Neuron (in vitro differentiated cells): ENCODE results near the gene ACOXL.

Experiments used
- H2AFZ ChIP-seq: one replicate; pipeline ENCODE4 v1.6.1; 2013; ENCODE audit warnings: low read depth, mild to moderate bottlenecking, inconsistent platforms, low read length, moderate library complexity
- H3K27me3 ChIP-seq: one replicate; pipeline ENCODE4 v1.6.1; 2013; ENCODE audit warnings: low read length; ENCODE audit not compliant: insufficient read depth
- H3K36me3 ChIP-seq: one replicate; pipeline ENCODE4 v1.6.1; 2013; ENCODE audit warnings: low read length; ENCODE audit not compliant: insufficient read depth
- H3K4me1 ChIP-seq: one replicate; pipeline ENCODE4 v1.6.1; 2013; ENCODE audit warnings: low read length; ENCODE audit not compliant: insufficient read depth
- H3K4me3 ChIP-seq: 2 replicates; pipeline ENCODE4 v1.5.1; 2013; ENCODE audit warnings: mild to moderate bottlenecking, low read length, moderate library complexity
- H3K9me3 ChIP-seq: one replicate; pipeline ENCODE4 v1.6.1; 2013; ENCODE audit warnings: low read length

ACOXL gene

GRCh38 chr2:111135910-111136297 lies 403.5 kb downstream of the ACOXL start:
- no peak overlapping the region for H3K4me3 ChIP-seq

GRCh38 chr2:111138839-111139238 lies 406.5 kb downstream of the ACOXL start:
- Histone ChIP-seq H3K9me3 (peaks cover 6% of the 10 kb centered on the region), H3K4me1 (no peaks in the 10 kb centered on the region), H3K27me3 (no peaks in the 10 kb centered on the region), H3K4me3 (no peak overlapping the region), H3K36me3 (peaks cover 70% of the 10 kb centered on the region), H2AFZ (no peak overlapping the region)

More at GRCh38 chr2:111135910-111136297, 403.5 kb downstream of the ACOXL start:
- Histone ChIP-seq H3K9me3 (peaks cover 9% of the 10 kb centered on the region), H2AFZ (no peak overlapping the region), H3K36me3 (peaks cover 70% of the 10 kb centered on the region), H3K4me1 (no peaks in the 10 kb centered on the region), H3K27me3 (no peaks in the 10 kb centered on the region)

GRCh38 chr2:111139637-111140317 lies 407.4 kb downstream of the ACOXL start:
- no peak overlapping the region for H3K4me3 ChIP-seq
- H3K27me3 ChIP-seq: no peaks in the 10 kb centered on the region
- H3K9me3 ChIP-seq: peaks cover 6% of the 10 kb centered on the region
- H3K36me3 ChIP-seq: peaks cover 65% of the 10 kb centered on the region
- H2AFZ ChIP-seq: no peak overlapping the region
- H3K4me1 ChIP-seq: no peaks in the 10 kb centered on the region

DNA sequence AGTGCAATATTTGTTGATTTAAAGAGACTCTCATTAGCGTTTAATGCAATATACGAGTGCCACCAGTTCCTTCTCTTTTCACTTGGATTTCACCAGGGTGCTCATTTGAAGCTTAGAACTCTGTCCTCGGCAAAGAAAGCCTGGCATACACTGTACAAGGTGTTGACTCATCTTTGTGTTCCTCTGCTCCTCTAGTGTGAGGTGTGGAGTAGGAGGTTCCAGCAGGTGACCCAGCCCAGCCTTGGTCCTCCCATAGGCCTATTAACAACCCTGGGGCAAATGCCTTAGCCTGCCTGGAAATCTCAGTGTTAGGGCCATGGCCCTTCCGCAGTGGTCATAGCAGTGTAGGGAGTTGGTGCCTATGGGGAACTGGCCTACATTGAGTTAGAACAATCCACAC lies 408.4 kb downstream of the ACOXL start:
- H3K4me3 ChIP-seq: no peak overlapping the region
- H3K4me1 ChIP-seq: no peaks in the 10 kb centered on the region
- H3K27me3 ChIP-seq: no peaks in the 10 kb centered on the region
- peaks cover 4% of the 10 kb centered on the region for H3K9me3 ChIP-seq
- peaks cover 62% of the 10 kb centered on the region for H3K36me3 ChIP-seq
- no peak overlapping the region for H2AFZ ChIP-seq

DNA sequence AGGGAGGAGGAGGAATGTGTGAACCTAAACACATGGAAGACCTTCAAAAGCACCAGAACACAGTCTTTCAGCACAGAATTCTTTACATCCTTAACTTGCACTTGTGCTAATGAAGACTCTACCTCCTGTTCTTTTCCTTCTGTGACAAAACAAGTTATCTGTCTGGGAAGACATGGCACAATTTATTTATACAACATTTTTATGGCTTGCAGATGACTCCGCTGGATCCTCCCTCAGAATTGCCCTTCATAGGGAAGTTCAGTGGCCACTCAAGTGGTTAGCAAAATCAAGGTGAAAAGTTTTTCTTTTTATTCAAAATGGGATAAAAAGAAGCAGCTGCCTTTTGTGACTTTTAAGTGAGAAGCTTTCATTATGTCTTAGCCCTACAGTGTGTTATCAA lies 409.7 kb downstream of the ACOXL start:
- Histone ChIP-seq H3K9me3 (peaks cover 3% of the 10 kb centered on the region), H3K36me3 (peaks cover 50% of the 10 kb centered on the region), H2AFZ (no peak overlapping the region), H3K4me1 (no peaks in the 10 kb centered on the region), H3K27me3 (no peaks in the 10 kb centered on the region), H3K4me3 (no peak overlapping the region)

- H3K9me3 ChIP-seq: peaks cover 3% of the 10 kb centered on the region
- no peaks in the 10 kb centered on the region for H3K27me3 ChIP-seq
- H3K36me3 ChIP-seq: peaks cover 46% of the 10 kb centered on the region
- H2AFZ ChIP-seq: no peak overlapping the region
- no peak overlapping the region for H3K4me3 ChIP-seq
- H3K4me1 ChIP-seq: no peaks in the 10 kb centered on the region
Measured at GRCh38 chr2:111143107-111143842, 410.9 kb downstream of the ACOXL start.

DNA sequence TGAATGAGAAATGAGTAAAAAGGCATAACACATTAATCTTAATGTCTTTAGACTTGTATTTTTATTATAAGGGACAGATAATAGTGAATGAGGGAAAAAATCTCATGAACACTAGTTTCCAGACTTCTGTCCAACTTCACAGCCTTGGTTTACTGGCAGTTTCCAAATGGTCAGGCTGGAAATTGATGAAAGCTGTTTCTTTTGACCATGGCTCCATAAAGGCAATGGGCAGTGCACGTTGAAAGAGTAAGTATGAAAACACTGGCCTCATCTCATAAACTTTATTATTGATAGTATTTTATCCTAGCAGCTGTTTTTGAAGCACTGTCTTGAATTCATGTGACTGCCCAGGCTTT lies 411.4 kb downstream of the ACOXL start:
- no peaks in the 10 kb centered on the region for H3K27me3 ChIP-seq
- peaks cover 41% of the 10 kb centered on the region for H3K36me3 ChIP-seq
- H2AFZ ChIP-seq: no peak overlapping the region
- peaks cover 3% of the 10 kb centered on the region for H3K9me3 ChIP-seq
- peaks cover under 1% of the 10 kb centered on the region for H3K4me1 ChIP-seq
- H3K4me3 ChIP-seq: no peak overlapping the region

DNA sequence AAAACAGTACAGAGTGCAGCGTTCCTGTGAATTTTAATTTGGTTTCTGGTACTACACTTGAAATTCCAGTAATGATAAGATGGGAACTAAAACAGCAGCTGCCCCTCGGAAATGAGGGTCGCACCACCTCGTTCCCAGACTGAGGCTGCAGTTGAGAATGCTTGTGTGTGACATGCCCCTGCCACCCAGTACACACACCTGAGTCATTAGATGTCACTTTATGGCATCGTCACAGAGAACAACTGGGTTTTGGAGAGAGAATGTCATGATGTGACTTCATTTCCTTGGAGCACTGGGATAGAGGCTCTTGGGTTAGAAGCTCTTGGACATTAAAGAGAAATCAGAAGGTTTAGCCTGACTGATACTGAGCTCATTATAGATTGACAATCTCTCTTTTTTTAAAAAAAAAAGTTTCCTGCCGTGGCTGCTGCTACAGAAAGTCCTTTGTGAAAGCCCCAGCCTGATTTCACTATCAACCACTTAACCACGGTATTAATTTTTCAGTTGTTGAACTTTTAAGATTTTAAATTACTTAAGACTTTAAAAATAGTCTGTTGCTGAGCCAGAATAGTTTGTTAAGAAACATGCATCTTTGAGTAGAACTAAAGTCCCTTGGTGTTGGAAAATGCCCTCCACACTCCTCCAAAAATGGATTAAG lies 412.9 kb downstream of the ACOXL start:
- H3K27me3 ChIP-seq: no peaks in the 10 kb centered on the region
- H3K4me1 ChIP-seq: peaks cover 7% of the 10 kb centered on the region
- H3K36me3 ChIP-seq: peaks cover 36% of the 10 kb centered on the region
- no peak overlapping the region for H3K4me3 ChIP-seq
- H2AFZ ChIP-seq: no peak overlapping the region
- H3K9me3 ChIP-seq: peaks cover 3% of the 10 kb centered on the region

- no peak overlapping the region for H2AFZ ChIP-seq
- H3K9me3 ChIP-seq: peaks cover under 1% of the 10 kb centered on the region
- peaks cover 34% of the 10 kb centered on the region for H3K36me3 ChIP-seq
- H3K4me1 ChIP-seq: peaks cover 7% of the 10 kb centered on the region
- H3K4me3 ChIP-seq: no peak overlapping the region
- H3K27me3 ChIP-seq: no peaks in the 10 kb centered on the region
Measured at GRCh38 chr2:111145951-111146350, 413.6 kb downstream of the ACOXL start.

DNA sequence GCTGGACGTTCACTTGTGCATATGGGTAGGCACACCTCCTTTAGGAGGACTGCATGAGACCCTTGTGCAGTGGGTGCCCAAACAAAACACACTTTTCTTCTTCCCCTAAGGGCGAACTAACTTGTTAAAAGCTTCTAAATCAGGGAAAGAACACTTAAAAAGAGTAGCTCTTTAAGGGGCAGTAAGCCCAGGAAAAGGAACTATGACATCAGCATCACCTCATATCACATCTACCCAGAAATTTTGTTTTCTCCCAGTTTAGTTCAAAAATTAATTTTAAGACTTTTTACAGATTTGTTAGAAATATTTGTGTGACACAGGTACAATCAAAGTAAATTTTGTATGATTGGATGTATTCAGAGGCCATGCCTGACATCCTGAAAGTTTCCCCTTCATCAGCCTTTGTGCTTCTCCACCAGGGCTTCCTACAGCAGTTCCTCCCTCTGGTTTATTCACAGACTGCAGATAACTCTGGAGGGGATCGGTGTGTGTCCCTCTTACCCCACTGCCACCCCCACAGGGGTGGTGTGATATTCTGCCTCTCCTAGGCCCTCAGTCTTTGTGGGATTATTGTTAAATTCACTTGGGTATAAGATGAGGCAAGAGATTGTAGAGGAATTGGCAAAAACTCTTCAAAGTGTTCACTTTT lies 416.0 kb downstream of the ACOXL start:
- Histone ChIP-seq H3K4me3 (no peak overlapping the region), H3K4me1 (peaks cover 7% of the 10 kb centered on the region), H3K9me3 (no peaks in the 10 kb centered on the region)

DNA sequence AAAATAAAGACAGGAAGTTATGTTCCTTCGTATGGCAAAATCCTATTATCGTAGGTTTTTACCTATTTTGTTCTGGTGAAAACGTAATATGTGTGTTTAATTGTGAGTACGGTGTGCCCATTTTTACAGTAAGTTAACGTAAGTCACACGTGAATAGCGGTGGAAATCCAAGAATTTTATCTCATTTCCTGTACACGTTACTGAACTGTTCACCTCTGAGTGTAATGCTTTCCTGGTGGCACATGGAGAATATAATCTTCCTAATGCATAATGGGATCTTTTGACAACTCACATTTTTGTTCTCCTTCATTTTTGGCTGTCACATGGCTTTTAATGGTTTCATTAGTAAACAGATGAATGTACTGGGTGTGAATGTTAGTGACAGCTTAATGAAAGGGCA lies 416.6 kb downstream of the ACOXL start:
- Histone ChIP-seq H3K4me3 (no peak overlapping the region), H2AFZ (no peak overlapping the region), H3K27me3 (no peaks in the 10 kb centered on the region), H3K4me1 (peaks cover 7% of the 10 kb centered on the region), H3K9me3 (peaks cover 2% of the 10 kb centered on the region), H3K36me3 (peaks cover 45% of the 10 kb centered on the region)

More for the DNA sequence above, 416.0 kb downstream of the ACOXL start:
- Histone ChIP-seq H3K36me3 (peaks cover 45% of the 10 kb centered on the region), H2AFZ (no peak overlapping the region), H3K27me3 (no peaks in the 10 kb centered on the region)

DNA sequence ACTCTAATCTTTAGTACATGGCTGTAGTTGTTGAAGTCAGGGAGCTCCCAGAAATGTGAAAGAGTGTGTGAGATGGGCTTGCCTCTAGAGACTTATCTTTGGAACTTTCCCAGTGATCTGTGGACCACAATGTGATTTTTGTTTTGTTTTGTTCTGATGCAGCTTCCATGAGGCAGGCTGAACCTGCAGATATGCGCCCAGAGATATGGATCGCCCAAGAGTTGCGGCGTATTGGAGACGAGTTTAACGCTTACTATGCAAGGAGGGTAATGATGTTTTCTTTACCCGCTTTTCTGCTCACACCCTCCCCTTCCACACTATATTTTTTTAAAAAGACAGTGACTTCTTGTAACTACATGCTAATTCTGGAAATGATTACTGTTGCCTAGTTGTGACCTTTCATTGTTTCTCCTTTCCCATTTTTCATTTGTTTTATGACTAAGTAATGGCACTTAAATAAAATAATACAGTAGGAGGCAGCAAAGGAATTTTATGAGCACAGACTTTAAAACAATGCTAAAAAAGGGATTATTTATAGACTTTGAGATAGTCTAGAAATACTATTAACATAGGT lies 417.6 kb downstream of the ACOXL start:
- H2AFZ ChIP-seq: no peak overlapping the region
- H3K36me3 ChIP-seq: peaks cover 44% of the 10 kb centered on the region
- peaks cover 2% of the 10 kb centered on the region for H3K9me3 ChIP-seq
- peaks cover 10% of the 10 kb centered on the region for H3K4me1 ChIP-seq
- no peak overlapping the region for H3K4me3 ChIP-seq
- no peaks in the 10 kb centered on the region for H3K27me3 ChIP-seq

- H3K4me1 ChIP-seq: peaks cover 29% of the 10 kb centered on the region
- H3K36me3 ChIP-seq: peaks cover 68% of the 10 kb centered on the region
- no peak overlapping the region for H3K4me3 ChIP-seq
Measured at GRCh38 chr2:111154758-111155157, 422.4 kb downstream of the ACOXL start.

More at GRCh38 chr2:111154758-111155157, 422.4 kb downstream of the ACOXL start:
- Histone ChIP-seq H3K27me3 (no peaks in the 10 kb centered on the region), H2AFZ (no peak overlapping the region), H3K9me3 (peaks cover 2% of the 10 kb centered on the region)
